GM21619 (cell line): ENCODE data around the gene MAGEA9.
A peak's percentile ranks its signal among the peaks of the same experiment; 100 is the strongest.
"Not testable (repeated sequence)": the region's sequence is repeated elsewhere in the genome, so short reads cannot be mapped to it uniquely, and the experiment has no call there.

ENCODE experiments used
- ATAC-seq: cut with Tn5 transposase; IDR thresholded peaks from one replicate; pipeline ENCODE4 v1.9.1; 2021; ENCODE audit not compliant: unreplicated experiment

The MAGEA9 gene

GRCh38 chrX:149804102-149804501 lies 22.4 kb downstream of the MAGEA9 start:
- no peak for ATAC-seq

GRCh38 chrX:149807747-149808458 lies 26.2 kb downstream of the MAGEA9 start:
- ATAC-seq: no peak

GRCh38 chrX:149818652-149819051 lies 36.9 kb downstream of the MAGEA9 start:
- ATAC-seq: no peak

GRCh38 chrX:149819371-149819770 lies 37.6 kb downstream of the MAGEA9 start:
- ATAC-seq: no peak

- no peak for ATAC-seq
Observed at GRCh38 chrX:149825424-149825823, 43.7 kb downstream of the MAGEA9 start.

- no peak for ATAC-seq
Observed at GRCh38 chrX:149827254-149827653, 45.5 kb downstream of the MAGEA9 start.

GRCh38 chrX:149829751-149830191 lies 48.0 kb downstream of the MAGEA9 start:
- peak; percentile 82 for ATAC-seq

- ATAC-seq: peak; percentile 47
Observed at GRCh38 chrX:149830192-149830873, 48.6 kb downstream of the MAGEA9 start.

- ATAC-seq: no peak
Observed at GRCh38 chrX:149831473-149831872, 49.7 kb downstream of the MAGEA9 start.

GRCh38 chrX:149836728-149837127 lies 55.0 kb downstream of the MAGEA9 start:
- not testable (repeated sequence) for ATAC-seq

GRCh38 chrX:149837167-149837566 lies 55.4 kb downstream of the MAGEA9 start:
- ATAC-seq: no peak
